Fibroblast of lung (primary cell): ENCODE data around the gene DENND1A. TPM values are rescaled to one million over a fixed set of nuclear protein-coding genes. Genes with fewer than 3 reads are reported as not detected.

Source experiments
- DNase-seq, 2 donors: peaks; one replicate each; pipeline versions ENCODE4 v3.0.0 to v3.0.0-alpha.2; 2010; ENCODE audit warnings: low read depth in 2 of 2
- H2AFZ ChIP-seq: 2 replicates; pipeline ENCODE4 v1.5.1; 2012; ENCODE audit warnings: low read length, control low read depth, inconsistent platforms
- H3K27ac ChIP-seq: 2 replicates; pipeline ENCODE4 v1.5.1; 2011; ENCODE audit warnings: low read length, control low read depth; ENCODE audit not compliant: insufficient read depth
- H3K27me3 ChIP-seq: 2 replicates; pipeline ENCODE4 v1.5.1; 2011; ENCODE audit warnings: mild to moderate bottlenecking, low read length; ENCODE audit not compliant: control insufficient read depth, insufficient read depth
- H3K36me3 ChIP-seq: 2 replicates; pipeline ENCODE4 v1.5.1; 2011; ENCODE audit warnings: low read length; ENCODE audit not compliant: control insufficient read depth, insufficient read depth
- H3K4me1 ChIP-seq: 2 replicates; pipeline ENCODE4 v1.5.1; 2011; ENCODE audit warnings: low read length; ENCODE audit not compliant: control insufficient read depth, insufficient read depth; ENCODE audit errors: extremely low read depth
- H3K4me2 ChIP-seq: 2 replicates; pipeline ENCODE4 v1.5.1; 2011; ENCODE audit warnings: low read length, control low read depth; ENCODE audit not compliant: insufficient read depth; ENCODE audit errors: extremely low read depth
- H3K4me3 ChIP-seq, 4 experiments: fragments of 200-600 bp in 1 of 4; sonication (generic) in 1 of 4; replicated peaks in 1 of 4; 2 replicates each; pipeline ENCODE4 v1.5.1; 2011 to 2016; ENCODE audit warnings: low read length in 4 of 4, low read depth in 3 of 4, mild to moderate bottlenecking in 3 of 4, control low read depth in 2 of 4, inconsistent platforms in 1 of 4, mixed read lengths in 1 of 4; ENCODE audit not compliant: insufficient read depth in 1 of 4; ENCODE audit errors: control extremely low read depth in 1 of 4
- H3K79me2 ChIP-seq: 2 replicates; pipeline ENCODE4 v1.5.1; 2012; ENCODE audit warnings: mild to moderate bottlenecking, low read length, inconsistent platforms; ENCODE audit not compliant: control insufficient read depth, insufficient read depth
- H3K9ac ChIP-seq: 2 replicates; pipeline ENCODE4 v1.5.1; 2011; ENCODE audit warnings: mild to moderate bottlenecking, low read length, control low read depth; ENCODE audit not compliant: insufficient read depth
- H3K9me3 ChIP-seq: 2 replicates; pipeline ENCODE4 v1.5.1; 2012; ENCODE audit warnings: low read depth, low read length; ENCODE audit not compliant: control insufficient read depth, insufficient read depth
- H4K20me1 ChIP-seq: 2 replicates; pipeline ENCODE4 v1.5.1; 2011; ENCODE audit warnings: low read length; ENCODE audit not compliant: control insufficient read depth, insufficient read depth; ENCODE audit errors: extremely low read depth
- EZH2 ChIP-seq: IDR thresholded peaks from 2 replicates; pipeline ENCODE4 v1.5.1; 2012; ENCODE audit warnings: low read length, control low read depth, mild to moderate bottlenecking; ENCODE audit errors: missing control alignments
- polyA plus RNA-seq, 2 donors: library from polyadenylated mRNA; depleted of rRNA in 1 of 2; stranded (reverse) in 1 of 2; unstranded in 1 of 2; fragments of >200 nt; gene quantifications; 2 replicates each; pipeline ENCODE4 v1.2.1, GENCODE V29; 2011 to 2012; ENCODE audit warnings: missing spikeins in 1 of 2
- total RNA-seq: library from RNA; depleted of rRNA; stranded (reverse); fragments of >200 nt; gene quantifications from 2 replicates; pipeline ENCODE4 v1.2.1, GENCODE V29; 2014
- TF ChIP-seq, protein P1 (sequence below), 2 donors: IDR thresholded peaks in 1 of 2; conservative IDR thresholded peaks in 1 of 2; 1 replicate in 1 of 2; 2 replicates in 1 of 2; pipeline ENCODE4 v1.5.1; 2011 to 2012; ENCODE audit warnings: low read length in 2 of 2, control low read depth in 1 of 2, inconsistent platforms in 1 of 2, low read depth in 1 of 2, mild to moderate bottlenecking in 1 of 2

DENND1A gene
- total and polyA plus RNA-seq, 2 donors (not counting 1 experiment from before 2014, with no cell fraction given) = 13.0 to 18.3 TPM

DNA sequence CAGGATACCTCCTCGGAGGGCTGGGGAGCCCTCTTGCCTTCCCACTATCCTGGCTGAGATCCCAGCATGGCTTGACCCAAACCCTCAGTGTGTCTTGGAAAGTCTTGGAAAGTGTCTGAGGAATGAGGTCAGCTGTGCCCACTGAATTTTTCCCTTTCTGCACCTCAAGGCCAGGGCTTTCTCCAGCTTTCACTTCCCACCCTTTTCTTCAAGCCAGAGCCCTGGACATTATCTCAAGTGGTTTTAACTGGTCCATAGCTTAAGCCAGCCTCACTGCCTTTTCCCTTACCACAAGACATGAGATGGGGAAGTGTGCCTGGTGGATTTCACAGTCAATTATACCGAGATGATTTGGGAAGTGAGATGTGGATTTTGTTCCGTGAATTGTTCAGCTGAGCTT, 45.9 kb upstream of the DENND1A start:
- TF ChIP-seq EZH2 = no peak
- TF ChIP-seq, protein P1, sequence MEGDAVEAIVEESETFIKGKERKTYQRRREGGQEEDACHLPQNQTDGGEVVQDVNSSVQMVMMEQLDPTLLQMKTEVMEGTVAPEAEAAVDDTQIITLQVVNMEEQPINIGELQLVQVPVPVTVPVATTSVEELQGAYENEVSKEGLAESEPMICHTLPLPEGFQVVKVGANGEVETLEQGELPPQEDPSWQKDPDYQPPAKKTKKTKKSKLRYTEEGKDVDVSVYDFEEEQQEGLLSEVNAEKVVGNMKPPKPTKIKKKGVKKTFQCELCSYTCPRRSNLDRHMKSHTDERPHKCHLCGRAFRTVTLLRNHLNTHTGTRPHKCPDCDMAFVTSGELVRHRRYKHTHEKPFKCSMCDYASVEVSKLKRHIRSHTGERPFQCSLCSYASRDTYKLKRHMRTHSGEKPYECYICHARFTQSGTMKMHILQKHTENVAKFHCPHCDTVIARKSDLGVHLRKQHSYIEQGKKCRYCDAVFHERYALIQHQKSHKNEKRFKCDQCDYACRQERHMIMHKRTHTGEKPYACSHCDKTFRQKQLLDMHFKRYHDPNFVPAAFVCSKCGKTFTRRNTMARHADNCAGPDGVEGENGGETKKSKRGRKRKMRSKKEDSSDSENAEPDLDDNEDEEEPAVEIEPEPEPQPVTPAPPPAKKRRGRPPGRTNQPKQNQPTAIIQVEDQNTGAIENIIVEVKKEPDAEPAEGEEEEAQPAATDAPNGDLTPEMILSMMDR (conservative IDR thresholded peaks at IDR 0.05 in 1 of 2, IDR thresholded peaks at IDR 0.05 in 1 of 2; ENCODE audit: low read depth in 1 of 2, low read length in 2 of 2) = no peak
- Histone ChIP-seq H3K4me2 (no peak overlapping the region), H4K20me1 (no peaks in the 10 kb centered on the region), H3K9me3 (peaks cover 3% of the 10 kb centered on the region), H2AFZ (no peak overlapping the region), H3K27me3 (peaks cover 5% of the 10 kb centered on the region), H3K36me3 (no peaks in the 10 kb centered on the region), H3K27ac (no peak overlapping the region), H3K4me3 (no peak overlapping the region), H3K79me2 (no peaks in the 10 kb centered on the region), H3K4me1 (no peaks in the 10 kb centered on the region), H3K9ac (no peak overlapping the region)
- no peak for DNase-seq

- Histone ChIP-seq H3K36me3 (no peaks in the 10 kb centered on the region), H3K27ac (no peak overlapping the region), H2AFZ (no peak overlapping the region), H4K20me1 (no peaks in the 10 kb centered on the region), H3K4me1 (no peaks in the 10 kb centered on the region), H3K9me3 (peaks cover 3% of the 10 kb centered on the region), H3K4me3 (no peak overlapping the region), H3K27me3 (no peaks in the 10 kb centered on the region), H3K4me2 (no peak overlapping the region), H3K9ac (no peak overlapping the region), H3K79me2 (no peaks in the 10 kb centered on the region)
- TF ChIP-seq, protein P1 (conservative IDR thresholded peaks at IDR 0.05 in 1 of 2, IDR thresholded peaks at IDR 0.05 in 1 of 2; ENCODE audit: low read depth in 1 of 2, low read length in 2 of 2) = no peak
- TF ChIP-seq EZH2 = no peak
- no peak for DNase-seq
These were observed 44.5 kb upstream of the DENND1A start for GRCh38 chr9:123974471-123974870.

- Histone ChIP-seq H3K27ac (no peak overlapping the region), H3K9me3 (peaks cover 3% of the 10 kb centered on the region), H3K27me3 (no peaks in the 10 kb centered on the region), H3K79me2 (no peaks in the 10 kb centered on the region), H2AFZ (no peak overlapping the region), H3K4me1 (no peaks in the 10 kb centered on the region), H3K36me3 (no peaks in the 10 kb centered on the region), H3K4me3 (no peak overlapping the region), H3K9ac (no peak overlapping the region), H3K4me2 (no peak overlapping the region), H4K20me1 (no peaks in the 10 kb centered on the region)
- TF ChIP-seq EZH2 = no peak
- TF ChIP-seq, protein P1 (conservative IDR thresholded peaks at IDR 0.05 in 1 of 2, IDR thresholded peaks at IDR 0.05 in 1 of 2; ENCODE audit: low read depth in 1 of 2, low read length in 2 of 2) = no peak
- no peak for DNase-seq
These were observed 43.8 kb upstream of the DENND1A start for GRCh38 chr9:123973590-123974223.
